CD8-positive, alpha-beta memory T cell (primary cell): ENCODE data around the gene CLCC1. TPM values are rescaled to one million over a fixed set of nuclear protein-coding genes. Genes with fewer than 3 reads are reported as not detected.
"Not testable (repeated sequence)": the region's sequence is repeated elsewhere in the genome, so short reads cannot be mapped to it uniquely, and the experiment has no call there.

Experiments
- CTCF ChIA-PET: fragments of 350-600 bp; sonication (Branson Sonifier 250); formaldehyde crosslinking; loops from one replicate; lab custom pipeline; 2021; ENCODE audit warnings: antibody characterized with exemption; lab: Charles Lee
- POLR2A ChIA-PET: fragments of 350-600 bp; sonication (Branson Sonifier 250); formaldehyde crosslinking; loops from one replicate; lab custom pipeline; 2021; ENCODE audit warnings: antibody characterized with exemption; lab: Charles Lee
- DNase-seq, 5 donors: peaks; one replicate each; pipeline versions ENCODE4 v3.0.0 to v3.0.0-alpha.2; 2020 to 2022; ENCODE audit warnings: mixed read lengths in 1 of 5
- H3K27ac ChIP-seq: one replicate; pipeline ENCODE4 v1.7.0; 2013; ENCODE audit warnings: low read depth, mild to moderate bottlenecking, low read length, moderate library complexity
- H3K27me3 ChIP-seq: 2 replicates; pipeline ENCODE4 v1.7.0; 2013; ENCODE audit warnings: low read length, mild to moderate bottlenecking; ENCODE audit not compliant: insufficient read depth, poor library complexity, severe bottlenecking
- H3K36me3 ChIP-seq: 2 replicates; pipeline ENCODE4 v1.7.0; 2013; ENCODE audit warnings: mild to moderate bottlenecking, low read length, moderate library complexity; ENCODE audit not compliant: insufficient read depth
- H3K4me1 ChIP-seq: 2 replicates; pipeline ENCODE4 v1.7.0; 2013; ENCODE audit warnings: mild to moderate bottlenecking, low read length, moderate library complexity; ENCODE audit not compliant: insufficient read depth
- H3K4me3 ChIP-seq: 2 replicates; pipeline ENCODE4 v1.7.0; 2013; ENCODE audit warnings: mild to moderate bottlenecking, low read length
- H3K9me3 ChIP-seq: 2 replicates; pipeline ENCODE4 v1.7.0; 2013; ENCODE audit warnings: mild to moderate bottlenecking, low read length
- H3K27ac Mint-ChIP-seq, 8 donors: one replicate each; pipeline ENCODE4 v1.8.0; 2020 to 2021; ENCODE audit warnings: mixed read lengths in 8 of 8, mild to moderate bottlenecking in 6 of 8, inconsistent platforms in 3 of 8, moderate library complexity in 3 of 8
- H3K27me3 Mint-ChIP-seq, 2 donors: one replicate each; pipeline ENCODE4 v1.8.0; 2020 to 2021; ENCODE audit warnings: mixed read lengths in 2 of 2, mild to moderate bottlenecking in 1 of 2, moderate library complexity in 1 of 2
- H3K36me3 Mint-ChIP-seq, 3 donors: one replicate each; pipeline ENCODE4 v1.8.0; 2020 to 2021; ENCODE audit warnings: mixed read lengths in 3 of 3, inconsistent platforms in 1 of 3, mild to moderate bottlenecking in 1 of 3
- H3K4me1 Mint-ChIP-seq, 3 donors: one replicate each; pipeline ENCODE4 v1.8.0; 2020 to 2021; ENCODE audit warnings: mixed read lengths in 3 of 3, inconsistent platforms in 1 of 3, mild to moderate bottlenecking in 1 of 3
- H3K4me3 Mint-ChIP-seq, 7 donors: one replicate each; pipeline ENCODE4 v1.8.0; 2020 to 2021; ENCODE audit warnings: mixed read lengths in 7 of 7, mild to moderate bottlenecking in 6 of 7, moderate library complexity in 4 of 7, inconsistent platforms in 2 of 7
- H3K9me3 Mint-ChIP-seq, 5 donors: one replicate each; pipeline ENCODE4 v1.8.0; 2020 to 2022; ENCODE audit warnings: mixed read lengths in 5 of 5, mild to moderate bottlenecking in 3 of 5, moderate library complexity in 2 of 5, inconsistent platforms in 1 of 5
- polyA plus RNA-seq: library from polyadenylated mRNA; unstranded; fragments of 300-500 nt; fragmentation: Illumina TruSeq; gene quantifications from one replicate; pipeline ENCODE4 v1.2.3, GENCODE V29; 2021
- total RNA-seq, 2 experiments: library from RNA; stranded (reverse); gene quantifications; one replicate each; pipeline ENCODE4 v1.2.3, GENCODE V29; 2021

Gene CLCC1
- total and polyA plus RNA-seq, 3 experiments from 2014 or later: 9.5 to 20.2 (median 15.8) TPM

- H3K4me1 Mint-ChIP-seq: peaks cover 21 to 36% (median 25%) of the 10 kb centered on the region in 3 donors
- no peaks in the 10 kb centered on the region for H3K27me3 Mint-ChIP-seq
- DNase-seq: no peak
- H3K27ac ChIP-seq: no peak overlapping the region
- peaks cover 9 to 33% (median 12%) of the 10 kb centered on the region in 3 donors for H3K36me3 Mint-ChIP-seq
- no peak overlapping the region for H3K4me3 Mint-ChIP-seq
- H3K9me3 ChIP-seq: no peaks in the 10 kb centered on the region
- H3K4me3 ChIP-seq: no peak overlapping the region
- ChIA-PET CTCF (interaction anchor here (2.6 kb wide), 1 partner anchor 11 kb away, joined by 6 read pairs; no protein-coding TSS in a partner anchor), POLR2A (interaction anchor here (0.7 kb wide), 2 partner anchors 15 to 20 kb away, joined by 3 to 4 read pairs; no protein-coding TSS in a partner anchor)
- H3K36me3 ChIP-seq: peaks cover 11% of the 10 kb centered on the region
- H3K27me3 ChIP-seq: no peaks in the 10 kb centered on the region
- H3K27ac Mint-ChIP-seq: no peak overlapping the region
- peaks cover 0 to 4% (median 0%) of the 10 kb centered on the region in 5 donors for H3K9me3 Mint-ChIP-seq
- peaks cover 4% of the 10 kb centered on the region for H3K4me1 ChIP-seq
These were observed 12.0 kb downstream of the CLCC1 start for GRCh38 chr1:108951242-108951641.

GRCh38 chr1:108949044-108949443 lies 14.2 kb downstream of the CLCC1 start:
- ChIA-PET CTCF (no interaction called here), POLR2A (no interaction called here)
- no peaks in the 10 kb centered on the region for H3K27me3 Mint-ChIP-seq
- peaks cover 0 to 32% (median 12%) of the 10 kb centered on the region in 3 donors for H3K36me3 Mint-ChIP-seq
- H3K27me3 ChIP-seq: no peaks in the 10 kb centered on the region
- peaks cover under 1% of the 10 kb centered on the region for H3K36me3 ChIP-seq
- no peak overlapping the region for H3K4me3 Mint-ChIP-seq
- H3K27ac Mint-ChIP-seq: peak overlapping the region in 2 of 8 donors; percentile 5 to 58
- no peak for DNase-seq
- no peaks in the 10 kb centered on the region for H3K9me3 Mint-ChIP-seq
- no peaks in the 10 kb centered on the region for H3K9me3 ChIP-seq
- H3K4me1 ChIP-seq: no peaks in the 10 kb centered on the region
- peaks cover 12 to 24% (median 18%) of the 10 kb centered on the region in 3 donors for H3K4me1 Mint-ChIP-seq
- no peak overlapping the region for H3K4me3 ChIP-seq
- no peak overlapping the region for H3K27ac ChIP-seq

- no peak overlapping the region for H3K4me3 ChIP-seq
- no peak for DNase-seq
- no peaks in the 10 kb centered on the region for H3K4me1 ChIP-seq
- ChIA-PET CTCF (interaction anchor here (0.6 to 1.4 kb wide), 2 partner anchors 10 to 79 kb away, joined by 3 to 5 read pairs; no protein-coding TSS in a partner anchor), POLR2A (no interaction called here)
- peaks cover 8 to 15% (median 10%) of the 10 kb centered on the region in 3 donors for H3K4me1 Mint-ChIP-seq
- no peak overlapping the region for H3K27ac ChIP-seq
- H3K27me3 ChIP-seq: no peaks in the 10 kb centered on the region
- no peaks in the 10 kb centered on the region for H3K9me3 ChIP-seq
- no peak overlapping the region for H3K4me3 Mint-ChIP-seq
- H3K27me3 Mint-ChIP-seq: no peaks in the 10 kb centered on the region
- no peaks in the 10 kb centered on the region for H3K36me3 ChIP-seq
- no peaks in the 10 kb centered on the region for H3K9me3 Mint-ChIP-seq
- H3K27ac Mint-ChIP-seq: peak overlapping the region in 2 of 8 donors; percentile 56 to 77
- H3K36me3 Mint-ChIP-seq: peaks cover 0 to 40% (median 19%) of the 10 kb centered on the region in 3 donors
These were observed 15.3 kb downstream of the CLCC1 start for GRCh38 chr1:108947871-108948525.

GRCh38 chr1:108936170-108936569 lies 27.1 kb downstream of the CLCC1 start:
- no peak for DNase-seq
- Mint-ChIP-seq H3K27me3 (no peaks in the 10 kb centered on the region), H3K27ac (peak overlapping the region in 1 of 8 donors; percentile 88), H3K4me1 (no peaks in the 10 kb centered on the region), H3K9me3 (no peaks in the 10 kb centered on the region), H3K4me3 (no peak overlapping the region), H3K36me3 (peaks cover 5 to 85% (median 23%) of the 10 kb centered on the region in 3 donors)
- H3K27ac ChIP-seq: no peak overlapping the region
- H3K4me1 ChIP-seq: no peaks in the 10 kb centered on the region
- H3K27me3 ChIP-seq: no peaks in the 10 kb centered on the region
- H3K36me3 ChIP-seq: peaks cover 33% of the 10 kb centered on the region
- POLR2A ChIA-PET: no interaction called here
- no peak overlapping the region for H3K4me3 ChIP-seq
- CTCF ChIA-PET: no interaction called here
- no peaks in the 10 kb centered on the region for H3K9me3 ChIP-seq

- no peak for DNase-seq
- no peak overlapping the region for H3K4me3 Mint-ChIP-seq
- Histone ChIP-seq H3K27me3 (no peaks in the 10 kb centered on the region), H3K9me3 (no peaks in the 10 kb centered on the region), H3K4me1 (no peaks in the 10 kb centered on the region), H3K27ac (no peak overlapping the region), H3K36me3 (peaks cover 36% of the 10 kb centered on the region), H3K4me3 (no peak overlapping the region)
- H3K27me3 Mint-ChIP-seq: no peaks in the 10 kb centered on the region
- peaks cover 9 to 88% (median 28%) of the 10 kb centered on the region in 3 donors for H3K36me3 Mint-ChIP-seq
- ChIA-PET POLR2A (no interaction called here), CTCF (interaction anchor here (1.3 kb wide), 1 partner anchor 28 kb away, joined by 3 read pairs; no protein-coding TSS in a partner anchor)
- H3K27ac Mint-ChIP-seq: no peak overlapping the region
- H3K4me1 Mint-ChIP-seq: no peaks in the 10 kb centered on the region
- H3K9me3 Mint-ChIP-seq: no peaks in the 10 kb centered on the region
These were observed 29.3 kb downstream of the CLCC1 start for GRCh38 chr1:108933944-108934343.

- POLR2A ChIA-PET, H3K27me3 Mint-ChIP-seq, CTCF ChIA-PET, DNase-seq, H3K9me3 Mint-ChIP-seq, H3K4me3 ChIP-seq, H3K27me3 ChIP-seq, H3K9me3 ChIP-seq, H3K4me1 Mint-ChIP-seq, H3K27ac ChIP-seq, H3K4me1 ChIP-seq, H3K4me3 Mint-ChIP-seq: not testable (repeated sequence)
- Mint-ChIP-seq H3K36me3 (peaks cover 11 to 40% (median 13%) of the 10 kb centered on the region in 3 donors), H3K27ac (peak overlapping the region in 2 of 8 donors; percentile 26 to 43)
- peaks cover 23% of the 10 kb centered on the region for H3K36me3 ChIP-seq
These were observed 35.7 kb downstream of the CLCC1 start for GRCh38 chr1:108927565-108927964.

- DNase-seq: no peak
These were observed 37.4 kb downstream of the CLCC1 start for GRCh38 chr1:108925920-108926319.

GRCh38 chr1:108916788-108917187 lies 46.5 kb downstream of the CLCC1 start:
- H3K36me3 ChIP-seq: no peaks in the 10 kb centered on the region
- H3K36me3 Mint-ChIP-seq: no peaks in the 10 kb centered on the region
- H3K4me3 Mint-ChIP-seq: no peak overlapping the region
- POLR2A ChIA-PET: no interaction called here
- H3K27me3 Mint-ChIP-seq: no peaks in the 10 kb centered on the region
- no peaks in the 10 kb centered on the region for H3K27me3 ChIP-seq
- no peaks in the 10 kb centered on the region for H3K9me3 ChIP-seq
- no peak overlapping the region for H3K27ac ChIP-seq
- CTCF ChIA-PET: interaction anchor here (1.6 kb wide), 1 partner anchor 88 kb away, joined by 6 read pairs; no protein-coding TSS in a partner anchor
- no peak overlapping the region for H3K27ac Mint-ChIP-seq
- no peaks in the 10 kb centered on the region for H3K9me3 Mint-ChIP-seq
- no peak for DNase-seq
- H3K4me1 ChIP-seq: no peaks in the 10 kb centered on the region
- no peak overlapping the region for H3K4me3 ChIP-seq
- H3K4me1 Mint-ChIP-seq: no peaks in the 10 kb centered on the region

More at GRCh38 chr1:108925920-108926319, 37.4 kb downstream of the CLCC1 start:
- H3K4me1 Mint-ChIP-seq: no peaks in the 10 kb centered on the region
- Histone ChIP-seq H3K36me3 (peaks cover 13% of the 10 kb centered on the region), H3K4me3 (no peak overlapping the region), H3K27me3 (no peaks in the 10 kb centered on the region), H3K27ac (no peak overlapping the region), H3K4me1 (no peaks in the 10 kb centered on the region), H3K9me3 (no peaks in the 10 kb centered on the region)
- no peaks in the 10 kb centered on the region for H3K27me3 Mint-ChIP-seq
- no peak overlapping the region for H3K27ac Mint-ChIP-seq
- ChIA-PET POLR2A (no interaction called here), CTCF (no interaction called here)
- H3K36me3 Mint-ChIP-seq: peaks cover 10 to 25% (median 11%) of the 10 kb centered on the region in 3 donors
- H3K9me3 Mint-ChIP-seq: no peaks in the 10 kb centered on the region
- no peak overlapping the region for H3K4me3 Mint-ChIP-seq
